Stimulated activated CD8-positive, alpha-beta memory T cell treated with anti-CD3 and anti-CD28 coated beads, Interleukin-4, amount 100 ng/mL, for 24 hours (primary cell): ENCODE data around the gene CAST.
"Not testable (repeated sequence)": the region's sequence is repeated elsewhere in the genome, so short reads cannot be mapped to it uniquely, and the experiment has no call there.

Experiments used
- DNase-seq: peaks from one replicate; pipeline ENCODE4 v3.0.0-alpha.2; 2020; ENCODE audit warnings: low read depth

CAST gene

GRCh38 chr5:96661855-96662724, at the start of gene CAST:
TSS of gene CAST (plus strand) at chr5:96662376. CDS start at chr5:96662423, 47 bp downstream.
- peak; percentile 67 for DNase-seq

GRCh38 chr5:96614110-96614691, 48.0 kb upstream of the CAST start:
- DNase-seq, result no peak

- DNase-seq, result no peak
These were observed 47.0 kb upstream of the CAST start for GRCh38 chr5:96615223-96615622.

GRCh38 chr5:96616801-96617200, 45.4 kb upstream of the CAST start:
- DNase-seq, result no peak

GRCh38 chr5:96618311-96619016, 43.7 kb upstream of the CAST start:
- DNase-seq, result not testable (repeated sequence)

- no peak for DNase-seq
These were observed 42.2 kb upstream of the CAST start for GRCh38 chr5:96619946-96620345.

GRCh38 chr5:96624596-96624995, 37.6 kb upstream of the CAST start:
- no peak for DNase-seq

- no peak for DNase-seq
These were observed 36.8 kb upstream of the CAST start for GRCh38 chr5:96625365-96625764.

GRCh38 chr5:96626956-96627355, 35.2 kb upstream of the CAST start:
- DNase-seq, result no peak

GRCh38 chr5:96627792-96628398, 34.3 kb upstream of the CAST start:
- no peak for DNase-seq

- DNase-seq, result no peak
These were observed 33.8 kb upstream of the CAST start for GRCh38 chr5:96628406-96628805.

GRCh38 chr5:96629774-96630173, 32.4 kb upstream of the CAST start:
- DNase-seq, result no peak

- no peak for DNase-seq
These were observed 28.4 kb upstream of the CAST start for GRCh38 chr5:96633820-96634219.

GRCh38 chr5:96634881-96635280, 27.3 kb upstream of the CAST start:
- no peak for DNase-seq

- DNase-seq, result no peak
These were observed 26.1 kb upstream of the CAST start for GRCh38 chr5:96636046-96636445.

GRCh38 chr5:96636594-96636993, 25.6 kb upstream of the CAST start:
- DNase-seq, result no peak

- no peak for DNase-seq
These were observed 25.0 kb upstream of the CAST start for GRCh38 chr5:96637196-96637595.

- no peak for DNase-seq
These were observed 23.6 kb upstream of the CAST start for GRCh38 chr5:96638561-96638960.

GRCh38 chr5:96640696-96641095, 21.5 kb upstream of the CAST start:
- DNase-seq, result no peak

GRCh38 chr5:96641368-96642280, 20.6 kb upstream of the CAST start:
- DNase-seq, result no peak

GRCh38 chr5:96642281-96642640, 19.9 kb upstream of the CAST start:
- no peak for DNase-seq

- DNase-seq, result no peak
These were observed 17.1 kb upstream of the CAST start for GRCh38 chr5:96645091-96645490.
